Brain microvascular endothelial cell (primary cell): ENCODE data around the gene C22orf31.
A peak's percentile ranks its signal among the peaks of the same experiment; 100 is the strongest.

Experiments used
- DNase-seq: peaks from one replicate; pipeline ENCODE4 v3.0.0-alpha.2; 2020
- H3K27ac ChIP-seq: fragments of 250-450 bp; sonication (Bioruptor Pico); 2 replicates; pipeline ENCODE4 v1.5.1; 2020; ENCODE audit warnings: mild to moderate bottlenecking, moderate library complexity
- H3K27me3 ChIP-seq: fragments of 250-450 bp; sonication (Bioruptor Pico); replicated peaks from 2 replicates; pipeline ENCODE4 v1.5.1; 2020; ENCODE audit warnings: mild to moderate bottlenecking
- H3K36me3 ChIP-seq: fragments of 250-450 bp; sonication (Bioruptor Pico); replicated peaks from 2 replicates; pipeline ENCODE4 v1.5.1; 2020; ENCODE audit warnings: mild to moderate bottlenecking
- H3K4me3 ChIP-seq: 2 replicates; pipeline ENCODE4 v1.5.1; 2011; ENCODE audit warnings: low read depth, mild to moderate bottlenecking, control low read depth, low read length, moderate library complexity
- in situ Hi-C: cut with HindIII; loops from 2 replicates; pipeline ENCODE4 v1.10.0; 2017; ENCODE audit warnings: low sequenced_read_pairs, low pct_ligation_motif_present
- TF ChIP-seq, protein P1 (sequence below): IDR thresholded peaks from 2 replicates; pipeline ENCODE4 v1.5.1; 2011; ENCODE audit warnings: low read depth, mild to moderate bottlenecking, moderate library complexity, low read length, control low read depth, inconsistent platforms; ENCODE audit errors: missing control alignments

C22orf31 gene

DNA sequence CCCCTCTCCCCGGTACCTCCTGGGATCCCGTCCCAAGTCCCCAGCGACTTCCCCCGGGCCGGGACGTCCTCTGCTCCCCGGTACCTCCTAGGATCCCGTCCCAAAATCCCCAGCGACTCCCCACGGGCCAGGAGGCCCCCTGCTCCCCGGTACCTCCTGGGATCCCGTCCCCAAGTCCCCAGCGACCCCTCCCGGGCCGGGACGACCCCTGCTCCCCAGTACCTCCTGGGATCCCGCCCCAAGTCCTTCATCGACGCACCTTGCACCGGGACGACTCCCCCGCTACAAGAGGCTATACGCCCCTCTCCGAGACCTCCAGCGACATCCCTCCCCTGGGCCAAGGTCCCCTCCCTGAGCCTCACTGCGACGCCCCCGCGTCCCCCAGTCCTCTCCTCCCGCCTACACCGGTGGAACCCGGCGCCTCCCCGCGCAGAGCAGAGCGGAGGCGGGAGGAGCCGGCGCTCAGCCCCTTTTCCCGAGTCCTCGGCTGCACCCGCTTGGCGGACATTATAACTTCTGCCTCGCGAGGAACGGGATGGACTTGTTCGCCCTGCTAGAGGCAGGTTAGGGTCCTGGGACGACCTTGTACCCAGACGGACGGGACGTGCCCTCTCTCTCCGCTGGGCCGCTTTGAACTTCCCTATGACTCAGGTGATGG, 12.1 kb upstream of the C22orf31 start:
- in situ Hi-C loops, result no loop called here
- no peak for DNase-seq
- Histone ChIP-seq H3K27ac (no peak overlapping the region), H3K36me3 (no peaks in the 10 kb centered on the region), H3K27me3 (peaks cover 5% of the 10 kb centered on the region), H3K4me3 (peak overlapping the region; percentile 49)
- TF ChIP-seq, protein P1, sequence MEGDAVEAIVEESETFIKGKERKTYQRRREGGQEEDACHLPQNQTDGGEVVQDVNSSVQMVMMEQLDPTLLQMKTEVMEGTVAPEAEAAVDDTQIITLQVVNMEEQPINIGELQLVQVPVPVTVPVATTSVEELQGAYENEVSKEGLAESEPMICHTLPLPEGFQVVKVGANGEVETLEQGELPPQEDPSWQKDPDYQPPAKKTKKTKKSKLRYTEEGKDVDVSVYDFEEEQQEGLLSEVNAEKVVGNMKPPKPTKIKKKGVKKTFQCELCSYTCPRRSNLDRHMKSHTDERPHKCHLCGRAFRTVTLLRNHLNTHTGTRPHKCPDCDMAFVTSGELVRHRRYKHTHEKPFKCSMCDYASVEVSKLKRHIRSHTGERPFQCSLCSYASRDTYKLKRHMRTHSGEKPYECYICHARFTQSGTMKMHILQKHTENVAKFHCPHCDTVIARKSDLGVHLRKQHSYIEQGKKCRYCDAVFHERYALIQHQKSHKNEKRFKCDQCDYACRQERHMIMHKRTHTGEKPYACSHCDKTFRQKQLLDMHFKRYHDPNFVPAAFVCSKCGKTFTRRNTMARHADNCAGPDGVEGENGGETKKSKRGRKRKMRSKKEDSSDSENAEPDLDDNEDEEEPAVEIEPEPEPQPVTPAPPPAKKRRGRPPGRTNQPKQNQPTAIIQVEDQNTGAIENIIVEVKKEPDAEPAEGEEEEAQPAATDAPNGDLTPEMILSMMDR, result peak; percentile 1

DNA sequence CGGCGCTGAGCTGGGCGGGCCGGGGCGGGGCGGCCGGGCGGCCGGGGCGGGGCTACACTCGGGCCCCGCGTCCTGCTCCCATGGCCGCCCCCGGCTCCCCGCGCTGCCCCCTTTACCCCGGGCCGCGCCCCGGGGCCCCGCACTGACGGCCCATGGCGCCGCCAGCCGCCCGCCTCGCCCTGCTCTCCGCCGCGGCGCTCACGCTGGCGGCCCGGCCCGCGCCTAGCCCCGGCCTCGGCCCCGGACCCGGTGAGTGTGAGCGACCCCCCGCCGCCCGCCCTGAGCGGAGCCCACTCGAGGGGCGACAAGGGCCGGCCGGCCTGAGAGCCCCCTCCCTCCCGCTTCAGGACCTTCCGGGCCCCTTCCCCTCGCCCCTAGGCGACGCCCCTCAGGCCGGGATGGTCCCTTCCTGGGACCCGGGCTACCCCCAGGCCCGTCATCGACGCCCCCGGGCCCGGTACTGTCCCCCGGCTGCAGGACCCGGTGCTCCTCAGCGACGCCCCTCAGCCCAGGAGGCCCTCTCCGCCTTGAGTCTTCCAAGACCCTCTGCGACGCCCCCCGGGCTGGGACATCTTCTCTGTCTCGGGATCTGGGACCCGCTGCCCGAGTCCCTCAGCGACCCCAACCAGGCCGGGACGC, 11.5 kb upstream of the C22orf31 start, which contains the start of gene KREMEN1:
Gene KREMEN1 (plus strand): TSS at position 57 of the 639 bp plus-strand sequence. CDS start 96 bp downstream, at position 153.
- no peak within 1 kb of the TSS for H3K27ac ChIP-seq
- TF ChIP-seq, protein P1, result no peak
- DNase-seq, result no peak
- in situ Hi-C loops, result no loop called here
- H3K27me3 ChIP-seq, result peaks cover 5% of the 10 kb centered on the region
- peak within 1 kb of the TSS; percentile 49 for H3K4me3 ChIP-seq
- no peaks in the 10 kb centered on the region for H3K36me3 ChIP-seq

DNA sequence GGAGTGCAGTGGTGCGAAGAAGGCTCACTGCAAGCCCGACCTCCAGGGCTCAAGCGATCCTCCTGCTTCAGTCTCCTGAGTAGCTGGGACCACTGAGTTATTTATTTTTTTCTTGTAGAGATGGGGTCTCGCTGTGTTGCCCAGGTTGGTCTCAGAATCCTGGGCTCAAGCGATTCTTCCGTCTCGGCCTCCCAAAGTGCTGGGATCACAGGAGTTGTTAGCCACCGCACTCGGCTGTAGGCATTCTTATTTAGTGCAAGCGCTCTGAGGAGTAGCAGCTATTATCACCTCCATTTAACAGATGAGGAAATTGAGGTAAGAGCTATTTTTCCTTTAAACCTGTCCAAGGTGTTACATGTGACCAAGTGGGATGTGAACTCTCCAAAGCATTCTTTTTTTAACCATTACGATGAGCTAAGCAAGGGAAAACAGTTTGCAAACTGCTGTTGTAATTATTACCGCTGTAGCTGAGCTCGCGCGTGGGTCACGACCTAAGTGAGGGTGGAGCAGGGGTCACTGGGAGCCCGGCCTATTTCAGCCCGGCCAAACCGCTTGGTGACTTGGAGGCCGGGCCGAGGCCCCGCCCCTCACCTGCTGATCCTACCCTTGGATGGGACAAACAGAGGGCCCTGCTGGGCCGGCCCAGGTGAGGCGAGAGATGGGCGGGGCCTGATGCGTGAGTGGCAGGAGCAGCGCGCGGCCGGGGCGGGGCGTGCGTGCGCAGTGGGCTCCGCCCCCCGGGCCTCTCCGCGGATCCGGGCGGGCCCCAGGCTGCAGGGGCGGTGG, 10.8 kb upstream of the C22orf31 start:
- TF ChIP-seq, protein P1, result no peak
- in situ Hi-C loops, result no loop called here
- peaks cover 5% of the 10 kb centered on the region for H3K27me3 ChIP-seq
- peak; percentile 39 for DNase-seq
- H3K36me3 ChIP-seq, result no peaks in the 10 kb centered on the region
- peak overlapping the region; percentile 45 for H3K4me3 ChIP-seq
- no peak overlapping the region for H3K27ac ChIP-seq

DNA sequence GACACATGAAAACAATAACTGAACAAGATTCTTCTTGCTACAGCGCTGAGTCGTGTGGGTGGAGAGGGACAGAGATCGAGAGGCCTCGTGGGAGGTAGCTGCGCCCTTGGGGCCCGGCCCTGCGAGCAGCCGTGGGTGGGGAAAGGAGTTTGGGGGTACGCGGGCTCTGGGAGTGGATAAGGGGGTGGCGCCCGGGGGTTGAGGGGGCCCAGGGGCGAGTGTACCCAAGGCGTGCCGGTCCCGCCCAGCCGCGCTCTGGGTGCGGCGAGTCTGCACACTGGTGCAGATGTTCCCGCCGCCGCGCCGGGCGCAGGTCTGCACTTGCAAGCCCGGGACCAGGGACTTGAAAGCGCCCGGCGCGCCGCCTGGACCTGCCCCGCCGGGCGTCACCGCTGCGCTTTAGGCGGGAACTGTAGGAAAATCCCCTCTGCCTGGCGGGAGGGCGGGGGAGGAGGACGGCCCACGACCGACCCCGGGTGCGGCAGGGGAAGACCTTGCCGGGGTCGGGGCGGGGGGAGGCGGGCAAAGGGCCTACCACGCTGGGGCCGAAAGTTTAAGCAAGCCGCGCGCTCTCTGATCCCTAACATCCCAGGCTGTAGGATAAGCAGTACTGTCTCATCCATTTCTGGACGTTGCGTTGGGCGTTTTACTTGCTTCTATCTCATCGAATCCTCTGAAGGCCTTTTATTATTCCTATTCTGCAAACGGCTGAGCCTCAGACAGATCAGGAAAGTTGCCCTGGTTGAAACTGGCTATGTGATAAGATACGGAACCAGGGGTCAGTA, 9.8 kb upstream of the C22orf31 start:
- in situ Hi-C loops, result no loop called here
- Histone ChIP-seq H3K36me3 (no peaks in the 10 kb centered on the region), H3K4me3 (peak overlapping the region; percentile 29), H3K27ac (no peak overlapping the region), H3K27me3 (peaks cover 5% of the 10 kb centered on the region)
- DNase-seq, result no peak
- TF ChIP-seq, protein P1, result no peak

- DNase-seq, result no peak
- H3K27ac ChIP-seq, result no peak overlapping the region
- in situ Hi-C loops, result no loop called here
- peaks cover 5% of the 10 kb centered on the region for H3K27me3 ChIP-seq
- TF ChIP-seq, protein P1, result no peak
- no peaks in the 10 kb centered on the region for H3K36me3 ChIP-seq
- H3K4me3 ChIP-seq, result no peak overlapping the region
Measured at GRCh38 chr22:29070490-29070889, 8.9 kb upstream of the C22orf31 start.
